ENCODE measurements around the gene TPO. TPM values are rescaled to one million over a fixed set of nuclear protein-coding genes. Genes with fewer than 3 reads are reported as not detected.

The TPO gene
- total RNA-seq, 4 donors from 2014 or later, result 7.2 to 32.6 (median 16.6) TPM

DNA sequence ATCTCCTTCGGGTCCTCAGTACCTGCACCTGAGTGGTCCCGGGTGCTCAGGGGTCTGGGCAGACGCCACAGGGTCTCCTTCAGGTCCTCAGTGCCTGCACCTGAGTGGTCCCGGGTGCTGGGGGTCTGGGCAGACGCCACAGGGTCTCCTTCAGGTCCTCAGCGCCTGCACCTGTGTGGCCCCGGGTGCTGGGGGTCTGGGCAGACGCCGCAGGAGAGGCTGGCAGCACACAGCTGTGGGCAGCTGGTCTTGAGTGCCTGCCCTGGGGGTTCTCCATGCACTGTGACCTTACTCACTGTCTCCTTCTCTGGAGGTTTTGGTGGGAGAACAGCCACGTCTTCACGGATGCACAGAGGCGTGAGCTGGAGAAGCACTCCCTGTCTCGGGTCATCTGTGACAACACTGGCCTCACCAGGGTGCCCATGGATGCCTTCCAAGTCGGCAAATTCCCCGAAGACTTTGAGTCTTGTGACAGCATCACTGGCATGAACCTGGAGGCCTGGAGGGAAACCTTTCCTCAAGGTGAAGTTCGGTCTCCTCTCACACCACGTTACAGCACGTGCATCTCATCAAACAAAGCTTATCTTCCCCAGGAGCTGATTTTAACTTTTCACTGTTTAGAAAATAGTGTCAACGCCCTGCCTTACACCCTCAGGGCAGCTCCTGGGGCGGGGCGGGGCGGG lies 82.6 kb downstream of the TPO start:
- H3K27me3 ChIP-seq, result no peaks in the 10 kb centered on the region
- no peaks in the 10 kb centered on the region for H3K36me3 ChIP-seq
- no peak for DNase-seq (ENCODE audit: low spot score in 2 of 2)
- TF ChIP-seq EP300 (IDR thresholded peaks at IDR 0.05), result no peak
- H3K27ac ChIP-seq, result no peak overlapping the region
- no peaks in the 10 kb centered on the region for H3K4me1 ChIP-seq
- 82 to 87% methylated on average over 22 of the region's 22 CpGs for WGBS, 2 donors
- no peaks in the 10 kb centered on the region for H3K9me3 ChIP-seq
- H3K4me3 ChIP-seq, result no peak overlapping the region

DNA sequence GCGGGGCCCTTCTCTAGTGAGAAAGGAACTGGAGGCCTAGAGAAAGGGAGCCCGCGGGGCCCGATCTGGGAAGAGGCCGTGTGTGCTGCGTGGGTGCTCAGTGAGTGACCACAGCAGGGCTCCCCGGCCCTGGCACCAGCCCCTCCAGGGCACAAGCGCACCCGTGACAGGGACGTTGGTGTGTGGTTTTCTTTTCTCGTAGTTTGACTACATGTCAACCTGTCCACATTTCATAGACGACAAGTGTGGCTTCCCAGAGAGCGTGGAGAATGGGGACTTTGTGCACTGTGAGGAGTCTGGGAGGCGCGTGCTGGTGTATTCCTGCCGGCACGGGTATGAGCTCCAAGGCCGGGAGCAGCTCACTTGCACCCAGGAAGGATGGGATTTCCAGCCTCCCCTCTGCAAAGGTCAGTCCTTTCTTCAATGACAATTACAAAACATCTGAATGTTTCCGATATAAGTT lies 83.1 kb downstream of the TPO start:
- Histone ChIP-seq H3K27me3 (no peaks in the 10 kb centered on the region), H3K36me3 (no peaks in the 10 kb centered on the region), H3K4me3 (no peak overlapping the region), H3K4me1 (no peaks in the 10 kb centered on the region), H3K9me3 (no peaks in the 10 kb centered on the region), H3K27ac (no peak overlapping the region)
- WGBS, 2 donors, result 82 to 83% methylated on average over 19 of the region's 19 CpGs
- peak in 1 of 2 donors; percentile 3 for DNase-seq (ENCODE audit: low spot score in 2 of 2)
- TF ChIP-seq POLR2A (IDR thresholded peaks at IDR 0.05) (no peak), EP300 (IDR thresholded peaks at IDR 0.05) (no peak)
- TF ChIP-seq, protein P1, sequence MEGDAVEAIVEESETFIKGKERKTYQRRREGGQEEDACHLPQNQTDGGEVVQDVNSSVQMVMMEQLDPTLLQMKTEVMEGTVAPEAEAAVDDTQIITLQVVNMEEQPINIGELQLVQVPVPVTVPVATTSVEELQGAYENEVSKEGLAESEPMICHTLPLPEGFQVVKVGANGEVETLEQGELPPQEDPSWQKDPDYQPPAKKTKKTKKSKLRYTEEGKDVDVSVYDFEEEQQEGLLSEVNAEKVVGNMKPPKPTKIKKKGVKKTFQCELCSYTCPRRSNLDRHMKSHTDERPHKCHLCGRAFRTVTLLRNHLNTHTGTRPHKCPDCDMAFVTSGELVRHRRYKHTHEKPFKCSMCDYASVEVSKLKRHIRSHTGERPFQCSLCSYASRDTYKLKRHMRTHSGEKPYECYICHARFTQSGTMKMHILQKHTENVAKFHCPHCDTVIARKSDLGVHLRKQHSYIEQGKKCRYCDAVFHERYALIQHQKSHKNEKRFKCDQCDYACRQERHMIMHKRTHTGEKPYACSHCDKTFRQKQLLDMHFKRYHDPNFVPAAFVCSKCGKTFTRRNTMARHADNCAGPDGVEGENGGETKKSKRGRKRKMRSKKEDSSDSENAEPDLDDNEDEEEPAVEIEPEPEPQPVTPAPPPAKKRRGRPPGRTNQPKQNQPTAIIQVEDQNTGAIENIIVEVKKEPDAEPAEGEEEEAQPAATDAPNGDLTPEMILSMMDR (IDR thresholded peaks at IDR 0.05), result no peak

DNA sequence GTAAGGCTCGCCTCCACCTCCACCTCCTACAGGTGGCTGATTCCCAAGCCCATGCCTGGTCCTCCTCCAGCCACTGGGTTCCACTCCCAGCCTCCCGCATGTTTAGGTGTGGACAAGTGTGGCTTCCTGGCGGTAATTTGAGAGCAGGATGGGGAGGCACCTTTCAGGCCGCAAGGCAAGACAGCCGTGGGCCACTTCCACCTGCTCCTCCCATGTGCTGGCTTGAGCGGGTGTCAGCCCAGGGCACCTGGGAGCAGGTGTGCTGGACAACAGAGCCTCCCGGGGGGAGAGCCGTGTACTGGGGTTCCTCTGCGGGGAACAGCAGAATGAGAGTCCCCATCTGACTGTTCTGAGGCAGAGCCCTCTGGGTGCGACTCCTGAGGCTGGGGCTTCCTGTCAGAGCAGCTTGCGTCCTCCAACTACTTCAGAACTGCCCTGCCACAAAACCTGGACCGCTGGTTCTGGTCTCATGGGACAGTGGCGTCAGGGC lies 83.9 kb downstream of the TPO start:
- WGBS, 2 donors, result 82 to 86% methylated on average over 9 to 13 of the region's 13 CpGs
- Histone ChIP-seq H3K9me3 (no peaks in the 10 kb centered on the region), H3K36me3 (no peaks in the 10 kb centered on the region), H3K27me3 (no peaks in the 10 kb centered on the region), H3K4me3 (no peak overlapping the region), H3K4me1 (no peaks in the 10 kb centered on the region), H3K27ac (no peak overlapping the region)
- TF ChIP-seq POLR2A (IDR thresholded peaks at IDR 0.05) (no peak), EP300 (IDR thresholded peaks at IDR 0.05) (no peak)
- TF ChIP-seq, protein P1 (IDR thresholded peaks at IDR 0.05), result no peak
- peak in 1 of 2 donors; percentile 5 for DNase-seq (ENCODE audit: low spot score in 2 of 2)

DNA sequence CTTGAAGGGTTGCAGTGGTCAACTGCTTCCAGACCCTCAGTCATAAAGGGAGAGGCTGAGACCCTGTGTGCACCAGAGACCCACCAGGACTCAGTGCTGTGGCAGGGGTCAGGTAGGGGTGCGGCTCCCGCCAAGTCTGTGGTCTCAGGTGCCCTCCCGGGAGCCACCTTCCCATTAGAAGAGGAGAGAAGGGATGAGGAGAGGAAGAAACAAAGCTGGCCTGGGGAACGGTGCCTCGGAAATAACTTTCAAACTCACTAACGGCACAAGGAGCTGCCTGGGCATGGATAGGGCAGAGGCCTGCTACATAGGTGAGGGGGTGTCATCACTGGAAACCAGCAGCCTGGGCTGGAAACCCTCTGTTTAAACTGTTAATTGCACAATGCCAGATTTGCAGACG lies 84.9 kb downstream of the TPO start:
- no peak overlapping the region for H3K4me3 ChIP-seq
- H3K27me3 ChIP-seq, result no peaks in the 10 kb centered on the region
- H3K4me1 ChIP-seq, result no peaks in the 10 kb centered on the region
- WGBS, 2 donors, result 80 to 89% methylated on average over 7 of the region's 7 CpGs
- TF ChIP-seq POLR2A (IDR thresholded peaks at IDR 0.05) (no peak), EP300 (IDR thresholded peaks at IDR 0.05) (no peak)
- TF ChIP-seq, protein P1 (IDR thresholded peaks at IDR 0.05), result no peak
- no peaks in the 10 kb centered on the region for H3K36me3 ChIP-seq
- no peak for DNase-seq (ENCODE audit: low spot score in 2 of 2)
- H3K9me3 ChIP-seq, result no peaks in the 10 kb centered on the region
- H3K27ac ChIP-seq, result no peak overlapping the region

DNA sequence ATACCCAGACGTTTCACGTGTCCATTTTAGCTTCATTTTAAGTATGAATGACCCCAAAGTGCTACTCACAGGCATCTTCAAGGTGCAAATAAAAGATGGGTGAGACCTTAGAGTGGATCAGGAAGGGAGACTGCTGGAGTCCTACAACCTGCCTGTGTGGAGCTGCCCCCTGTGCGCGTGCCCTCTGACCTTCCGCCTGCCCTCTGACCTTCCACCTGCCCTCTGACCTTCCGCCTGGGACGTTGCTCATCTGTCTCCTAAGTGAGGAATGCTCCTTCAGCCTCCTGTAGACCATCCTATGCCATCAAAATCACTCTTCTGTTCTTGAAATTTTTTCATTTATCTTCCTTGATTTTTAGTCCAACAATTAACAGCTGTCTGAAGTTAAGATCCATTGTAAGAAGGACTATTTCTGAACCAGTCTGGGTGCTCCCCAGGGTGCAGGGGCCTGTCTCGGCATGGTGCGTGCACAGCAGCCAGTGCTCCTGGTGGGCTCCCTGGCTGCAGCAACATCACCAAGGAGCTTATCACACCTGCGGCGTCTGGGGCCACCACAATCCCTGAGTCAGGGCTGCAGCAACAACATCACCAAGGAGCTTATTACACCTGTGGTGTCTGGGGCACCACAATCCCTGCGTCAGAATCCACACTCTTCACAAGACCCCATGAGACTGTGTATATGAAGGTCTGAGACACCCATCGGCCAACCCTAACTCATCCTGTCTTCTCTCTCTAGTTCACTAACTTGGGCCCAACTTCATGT lies 86.0 kb downstream of the TPO start:
- no peak overlapping the region for H3K27ac ChIP-seq
- H3K9me3 ChIP-seq, result no peaks in the 10 kb centered on the region
- DNase-seq (ENCODE audit: low spot score in 2 of 2), result no peak
- TF ChIP-seq, protein P1 (IDR thresholded peaks at IDR 0.05), result no peak
- no peak for TF ChIP-seq POLR2A (IDR thresholded peaks at IDR 0.05)
- TF ChIP-seq EP300 (IDR thresholded peaks at IDR 0.05), result no peak
- no peaks in the 10 kb centered on the region for H3K27me3 ChIP-seq
- H3K4me3 ChIP-seq, result no peak overlapping the region
- no peaks in the 10 kb centered on the region for H3K4me1 ChIP-seq
- WGBS, 2 donors, result 82 to 87% methylated on average over 13 of the region's 13 CpGs
- H3K36me3 ChIP-seq, result no peaks in the 10 kb centered on the region
